GM23338 (cell line): ENCODE data around the gene RAB39A. TPM values are rescaled to one million over a fixed set of nuclear protein-coding genes. Genes with fewer than 3 reads are reported as not detected.
A peak's percentile ranks its signal among the peaks of the same experiment; 100 is the strongest.

Experiments
- ATAC-seq: fragments of 200-7000 bp; cut with Tn5 transposase; 3 replicates; pipeline ENCODE4 v1.9.1; 2020
- DNase-seq: peaks from one replicate; pipeline ENCODE4 v3.0.0-alpha.2; 2015; ENCODE audit warnings: low spot score
- H2AFZ ChIP-seq: fragments of 200-600 bp; sonication (generic); 2 replicates; pipeline ENCODE4 v1.8.0; 2016; ENCODE audit warnings: antibody characterized with exemption, mild to moderate bottlenecking, moderate library complexity
- H3F3A ChIP-seq: fragments of 200-600 bp; sonication (generic); replicated peaks from 2 replicates; pipeline ENCODE4 v1.8.0; 2017; ENCODE audit warnings: antibody characterized with exemption, mixed run types, low read depth
- H3K27ac ChIP-seq: fragments of 200-600 bp; sonication (generic); 2 replicates; pipeline ENCODE4 v1.6.1; 2016; ENCODE audit warnings: low read depth
- H3K27me3 ChIP-seq: fragments of 200-600 bp; sonication (generic); 2 replicates; pipeline ENCODE4 v1.8.0; 2016; ENCODE audit warnings: mild to moderate bottlenecking, mixed run types, moderate library complexity; ENCODE audit not compliant: insufficient read depth
- H3K36me3 ChIP-seq: fragments of 200-600 bp; sonication (generic); 2 replicates; pipeline ENCODE4 v1.8.0; 2016; ENCODE audit warnings: mild to moderate bottlenecking; ENCODE audit not compliant: insufficient read depth
- H3K4me1 ChIP-seq: fragments of 200-600 bp; sonication (generic); 2 replicates; pipeline ENCODE4 v1.8.0; 2016; ENCODE audit warnings: mild to moderate bottlenecking, moderate library complexity; ENCODE audit not compliant: insufficient read depth
- H3K4me2 ChIP-seq: fragments of 200-600 bp; sonication (generic); 2 replicates; pipeline ENCODE4 v1.7.1; 2017; ENCODE audit warnings: mixed run types
- H3K4me3 ChIP-seq: fragments of 200-600 bp; sonication (generic); 2 replicates; pipeline ENCODE4 v1.6.1; 2016; ENCODE audit warnings: mixed run types
- H3K79me2 ChIP-seq: fragments of 200-600 bp; sonication (generic); replicated peaks from 2 replicates; pipeline ENCODE4 v1.8.0; 2017; ENCODE audit warnings: mild to moderate bottlenecking; ENCODE audit not compliant: insufficient read depth
- H3K9me2 ChIP-seq: fragments of 200-600 bp; sonication (generic); 2 replicates; pipeline ENCODE4 v1.8.0; 2017; ENCODE audit not compliant: insufficient read depth
- H4K20me1 ChIP-seq: fragments of 200-600 bp; sonication (generic); replicated peaks from 2 replicates; pipeline ENCODE4 v1.8.0; 2017; ENCODE audit warnings: mild to moderate bottlenecking; ENCODE audit not compliant: insufficient read depth
- H3K27ac Mint-ChIP-seq: 2 replicates; pipeline ENCODE4 v1.8.0; 2020; ENCODE audit warnings: inconsistent platforms, mild to moderate bottlenecking, moderate library complexity, mixed read lengths
- H3K27me3 Mint-ChIP-seq: 3 replicates; pipeline ENCODE4 v1.8.0; 2022; ENCODE audit warnings: low read depth, mild to moderate bottlenecking, moderate library complexity, mixed read lengths, inconsistent platforms; ENCODE audit not compliant: insufficient read depth, poor library complexity
- H3K36me3 Mint-ChIP-seq: 3 replicates; pipeline ENCODE4 v1.8.0; 2021; ENCODE audit warnings: low read depth, mild to moderate bottlenecking, inconsistent platforms, moderate library complexity, mixed read lengths
- H3K4me1 Mint-ChIP-seq: 3 replicates; pipeline ENCODE4 v1.8.0; 2020; ENCODE audit warnings: mild to moderate bottlenecking, inconsistent platforms, mixed read lengths
- H3K4me3 Mint-ChIP-seq: 3 replicates; pipeline ENCODE4 v1.8.0; 2021; ENCODE audit warnings: moderate library complexity, mild to moderate bottlenecking, inconsistent platforms, mixed read lengths
- H3K9me3 Mint-ChIP-seq: 3 replicates; pipeline ENCODE4 v1.8.0; 2020; ENCODE audit warnings: moderate library complexity, mild to moderate bottlenecking, inconsistent platforms, mixed read lengths
- CREB1 ChIP-seq: fragments of 250-450 bp; sonication (Bioruptor Pico); IDR thresholded peaks from 2 replicates; pipeline ENCODE4 v1.5.0; 2020; ENCODE audit warnings: low read depth, mild to moderate bottlenecking, moderate library complexity
- CTCF ChIP-seq, 2 experiments: fragments of 200-600 bp in 1 of 2; sonication (generic) in 1 of 2; conservative IDR thresholded peaks; 2 replicates each; pipeline versions ENCODE4 v1.5.1 to v1.6.1; 2016 to 2017; ENCODE audit warnings: antibody characterized with exemption in 2 of 2, low read depth in 2 of 2, mild to moderate bottlenecking in 2 of 2, moderate library complexity in 1 of 2
- EZH2 ChIP-seq: fragments of 200-600 bp; sonication (generic); IDR thresholded peaks from one replicate; pipeline ENCODE4 v1.8.0; 2017; ENCODE audit warnings: antibody characterized with exemption, mild to moderate bottlenecking, low read depth; ENCODE audit not compliant: unreplicated experiment
- JUNB ChIP-seq: IDR thresholded peaks from one replicate; pipeline ENCODE4 v1.6.1; 2016; ENCODE audit warnings: antibody characterized with exemption; ENCODE audit not compliant: unreplicated experiment
- STAT1 ChIP-seq: IDR thresholded peaks from one replicate; pipeline ENCODE4 v1.6.1; 2016; ENCODE audit warnings: antibody characterized with exemption; ENCODE audit not compliant: unreplicated experiment
- ZNF114 ChIP-seq: fragments of 250-450 bp; sonication (Bioruptor Pico); IDR thresholded peaks from 2 replicates; pipeline ENCODE4 v1.5.0; 2020; ENCODE audit warnings: mild to moderate bottlenecking, moderate library complexity
- polyA plus RNA-seq: library from polyadenylated mRNA; unstranded; fragments of >200 nt; fragmentation: Nextera tagmentation; extraction: Ambion mirVana; gene quantifications from 2 replicates; pipeline ENCODE4 v1.2.1, GENCODE V29; 2016
- total RNA-seq: library from RNA; depleted of rRNA; stranded (reverse); fragments of >200 nt; shearing (Covaris generic); gene quantifications from 2 replicates; pipeline ENCODE4 v1.2.3, GENCODE V29; 2014
- TF ChIP-seq, protein P1 (sequence below): fragments of 250-450 bp; sonication (Bioruptor Pico); IDR thresholded peaks from 2 replicates; pipeline ENCODE4 v1.5.0; 2020; ENCODE audit warnings: mild to moderate bottlenecking, moderate library complexity

Gene RAB39A
- total and polyA plus RNA-seq, 2 experiments from 2014 or later = 4.5 to 26.3 TPM

DNA sequence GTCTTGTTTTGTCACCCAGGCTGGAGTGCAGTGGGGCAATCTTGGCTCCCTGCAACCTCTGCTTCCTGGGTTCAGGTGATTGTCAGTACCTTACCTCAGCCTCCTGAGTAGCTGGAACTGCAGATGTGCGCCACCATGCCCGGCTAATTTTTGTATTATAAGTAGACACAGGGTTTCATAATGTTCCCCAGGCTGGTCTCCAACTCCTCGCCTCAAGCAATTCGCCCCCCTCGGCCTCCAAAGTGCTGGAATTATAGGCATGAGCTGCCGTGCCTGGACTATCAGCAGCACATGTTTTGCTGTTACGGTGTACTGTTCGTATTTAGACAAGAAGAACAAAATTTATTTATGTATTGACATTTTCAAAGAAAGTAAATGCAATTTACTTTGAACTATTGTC, 34.8 kb downstream of the RAB39A start (continued):
- TF ChIP-seq, protein P1, sequence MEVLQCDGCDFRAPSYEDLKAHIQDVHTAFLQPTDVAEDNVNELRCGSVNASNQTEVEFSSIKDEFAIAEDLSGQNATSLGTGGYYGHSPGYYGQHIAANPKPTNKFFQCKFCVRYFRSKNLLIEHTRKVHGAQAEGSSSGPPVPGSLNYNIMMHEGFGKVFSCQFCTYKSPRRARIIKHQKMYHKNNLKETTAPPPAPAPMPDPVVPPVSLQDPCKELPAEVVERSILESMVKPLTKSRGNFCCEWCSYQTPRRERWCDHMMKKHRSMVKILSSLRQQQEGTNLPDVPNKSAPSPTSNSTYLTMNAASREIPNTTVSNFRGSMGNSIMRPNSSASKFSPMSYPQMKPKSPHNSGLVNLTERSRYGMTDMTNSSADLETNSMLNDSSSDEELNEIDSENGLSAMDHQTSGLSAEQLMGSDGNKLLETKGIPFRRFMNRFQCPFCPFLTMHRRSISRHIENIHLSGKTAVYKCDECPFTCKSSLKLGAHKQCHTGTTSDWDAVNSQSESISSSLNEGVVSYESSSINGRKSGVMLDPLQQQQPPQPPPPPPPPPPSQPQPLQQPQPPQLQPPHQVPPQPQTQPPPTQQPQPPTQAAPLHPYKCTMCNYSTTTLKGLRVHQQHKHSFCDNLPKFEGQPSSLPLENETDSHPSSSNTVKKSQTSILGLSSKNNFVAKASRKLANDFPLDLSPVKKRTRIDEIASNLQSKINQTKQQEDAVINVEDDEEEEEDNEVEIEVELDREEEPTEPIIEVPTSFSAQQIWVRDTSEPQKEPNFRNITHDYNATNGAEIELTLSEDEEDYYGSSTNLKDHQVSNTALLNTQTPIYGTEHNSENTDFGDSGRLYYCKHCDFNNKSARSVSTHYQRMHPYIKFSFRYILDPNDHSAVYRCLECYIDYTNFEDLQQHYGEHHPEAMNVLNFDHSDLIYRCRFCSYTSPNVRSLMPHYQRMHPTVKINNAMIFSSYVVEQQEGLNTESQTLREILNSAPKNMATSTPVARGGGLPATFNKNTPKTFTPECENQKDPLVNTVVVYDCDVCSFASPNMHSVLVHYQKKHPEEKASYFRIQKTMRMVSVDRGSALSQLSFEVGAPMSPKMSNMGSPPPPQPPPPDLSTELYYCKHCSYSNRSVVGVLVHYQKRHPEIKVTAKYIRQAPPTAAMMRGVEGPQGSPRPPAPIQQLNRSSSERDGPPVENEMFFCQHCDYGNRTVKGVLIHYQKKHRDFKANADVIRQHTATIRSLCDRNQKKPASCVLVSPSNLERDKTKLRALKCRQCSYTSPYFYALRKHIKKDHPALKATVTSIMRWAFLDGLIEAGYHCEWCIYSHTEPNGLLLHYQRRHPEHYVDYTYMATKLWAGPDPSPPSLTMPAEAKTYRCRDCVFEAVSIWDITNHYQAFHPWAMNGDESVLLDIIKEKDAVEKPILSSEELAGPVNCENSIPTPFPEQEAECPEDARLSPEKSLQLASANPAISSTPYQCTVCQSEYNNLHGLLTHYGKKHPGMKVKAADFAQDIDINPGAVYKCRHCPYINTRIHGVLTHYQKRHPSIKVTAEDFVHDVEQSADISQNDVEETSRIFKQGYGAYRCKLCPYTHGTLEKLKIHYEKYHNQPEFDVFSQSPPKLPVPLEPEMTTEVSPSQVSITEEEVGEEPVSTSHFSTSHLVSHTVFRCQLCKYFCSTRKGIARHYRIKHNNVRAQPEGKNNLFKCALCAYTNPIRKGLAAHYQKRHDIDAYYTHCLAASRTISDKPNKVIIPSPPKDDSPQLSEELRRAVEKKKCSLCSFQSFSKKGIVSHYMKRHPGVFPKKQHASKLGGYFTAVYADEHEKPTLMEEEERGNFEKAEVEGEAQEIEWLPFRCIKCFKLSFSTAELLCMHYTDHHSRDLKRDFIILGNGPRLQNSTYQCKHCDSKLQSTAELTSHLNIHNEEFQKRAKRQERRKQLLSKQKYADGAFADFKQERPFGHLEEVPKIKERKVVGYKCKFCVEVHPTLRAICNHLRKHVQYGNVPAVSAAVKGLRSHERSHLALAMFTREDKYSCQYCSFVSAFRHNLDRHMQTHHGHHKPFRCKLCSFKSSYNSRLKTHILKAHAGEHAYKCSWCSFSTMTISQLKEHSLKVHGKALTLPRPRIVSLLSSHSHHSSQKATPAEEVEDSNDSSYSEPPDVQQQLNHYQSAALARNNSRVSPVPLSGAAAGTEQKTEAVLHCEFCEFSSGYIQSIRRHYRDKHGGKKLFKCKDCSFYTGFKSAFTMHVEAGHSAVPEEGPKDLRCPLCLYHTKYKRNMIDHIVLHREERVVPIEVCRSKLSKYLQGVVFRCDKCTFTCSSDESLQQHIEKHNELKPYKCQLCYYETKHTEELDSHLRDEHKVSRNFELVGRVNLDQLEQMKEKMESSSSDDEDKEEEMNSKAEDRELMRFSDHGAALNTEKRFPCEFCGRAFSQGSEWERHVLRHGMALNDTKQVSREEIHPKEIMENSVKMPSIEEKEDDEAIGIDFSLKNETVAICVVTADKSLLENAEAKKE = no peak
- no peak for TF ChIP-seq CREB1 (CRISPR knock-in tag)
- TF ChIP-seq EZH2 = no peak
- no peak for TF ChIP-seq STAT1
- no peak for TF ChIP-seq CTCF (conservative IDR thresholded peaks at IDR 0.05; ENCODE audit: low read depth in 2 of 2)

GRCh38 chr11:107969219-107969618, 41.0 kb downstream of the RAB39A start:
- no peaks in the 10 kb centered on the region; the same call in 1 of the 2 replicates for H3K4me1 ChIP-seq
- no peaks in the 10 kb centered on the region for H3K27me3 Mint-ChIP-seq
- no peaks in the 10 kb centered on the region; the same call in 1 of the 2 replicates for H3K9me2 ChIP-seq
- ATAC-seq (peak; percentile 92), DNase-seq (peak; percentile 61)
- no peaks in the 10 kb centered on the region for H3K36me3 ChIP-seq
- no peak overlapping the region for H3K27ac ChIP-seq
- H4K20me1 ChIP-seq = no peaks in the 10 kb centered on the region
- no peak overlapping the region for H2AFZ ChIP-seq
- H3K4me1 Mint-ChIP-seq = 0 out of 3 replicates have a peak, but pooled peaks cover 2% of the 10 kb centered on the region
- H3K36me3 Mint-ChIP-seq = no peaks in the 10 kb centered on the region
- H3K27ac Mint-ChIP-seq = no peak overlapping the region
- no peaks in the 10 kb centered on the region for H3K79me2 ChIP-seq
- no peak overlapping the region for H3K4me3 ChIP-seq
- no peaks in the 10 kb centered on the region for H3K9me3 Mint-ChIP-seq
- no peaks in the 10 kb centered on the region for H3F3A ChIP-seq
- H3K27me3 ChIP-seq = no peaks in the 10 kb centered on the region
- no peak overlapping the region for H3K4me3 Mint-ChIP-seq
- H3K4me2 ChIP-seq = no peak overlapping the region
- TF ChIP-seq JUNB = no peak
- no peak for TF ChIP-seq ZNF114 (CRISPR knock-in tag)
- TF ChIP-seq, protein P1 = no peak
